ENCODE results near the gene S100A4. TPM values are rescaled to one million over a fixed set of nuclear protein-coding genes. Genes with fewer than 3 reads are reported as not detected.

Gene S100A4
- total RNA-seq, 6 experiments from 2014 or later = 7.6 to 21.6 (median 14.0) TPM

GRCh38 chr1:153556348-153556747 lies 10.7 kb upstream of the S100A4 start:
- intact Hi-C loops (cut with DNase I) = no loop called here
- 83% methylated on average over 1 of the region's 1 CpG for WGBS (ENCODE audit: insufficient coverage, low coverage, low lambda C conversion rate, missing lambda C conversion rate)
- Histone ChIP-seq H3K36me3 (no peaks in the 10 kb centered on the region), H3K27ac (no peak overlapping the region), H3K9me3 (no peaks in the 10 kb centered on the region), H3K27me3 (no peaks in the 10 kb centered on the region), H3K4me1 (no peaks in the 10 kb centered on the region), H3K4me3 (no peak overlapping the region)
- DNase-seq (no peak), ATAC-seq (no peak)
- TF ChIP-seq POLR2A (IDR thresholded peaks at IDR 0.05) (no peak), CTCF (IDR thresholded peaks at IDR 0.05) (no peak)

GRCh38 chr1:153553830-153554541 lies 8.4 kb upstream of the S100A4 start:
- Histone ChIP-seq H3K4me1 (no peaks in the 10 kb centered on the region), H3K4me3 (no peak overlapping the region), H3K36me3 (no peaks in the 10 kb centered on the region), H3K9me3 (no peaks in the 10 kb centered on the region), H3K27ac (no peak overlapping the region), H3K27me3 (no peaks in the 10 kb centered on the region)
- WGBS (ENCODE audit: insufficient coverage, low coverage, low lambda C conversion rate, missing lambda C conversion rate) = 56% methylated on average over 2 of the region's 2 CpGs
- DNase-seq = no peak
- intact Hi-C loops (cut with DNase I) = no loop called here
- peak in 1 of 4 donors; percentile 25 for ATAC-seq
- TF ChIP-seq POLR2A (IDR thresholded peaks at IDR 0.05) (no peak), CTCF (IDR thresholded peaks at IDR 0.05) (no peak)

- Histone ChIP-seq H3K4me1 (no peaks in the 10 kb centered on the region), H3K4me3 (no peak overlapping the region), H3K27ac (no peak overlapping the region), H3K36me3 (no peaks in the 10 kb centered on the region), H3K27me3 (no peaks in the 10 kb centered on the region), H3K9me3 (no peaks in the 10 kb centered on the region)
- WGBS (ENCODE audit: insufficient coverage, low coverage, low lambda C conversion rate, missing lambda C conversion rate) = 94% methylated on average over 3 of the region's 12 CpGs
- DNase-seq (no peak), ATAC-seq (no peak)
- no peak for TF ChIP-seq POLR2A (IDR thresholded peaks at IDR 0.05)
- no peak for TF ChIP-seq CTCF (IDR thresholded peaks at IDR 0.05)
- intact Hi-C loops (cut with DNase I) = no loop called here
These were observed 7.5 kb upstream of the S100A4 start for GRCh38 chr1:153553096-153553495.

GRCh38 chr1:153552335-153552734 lies 6.7 kb upstream of the S100A4 start:
- 80% methylated on average over 4 of the region's 8 CpGs for WGBS (ENCODE audit: insufficient coverage, low coverage, low lambda C conversion rate, missing lambda C conversion rate)
- Histone ChIP-seq H3K9me3 (no peaks in the 10 kb centered on the region), H3K27ac (no peak overlapping the region)

More at GRCh38 chr1:153552335-153552734, 6.7 kb upstream of the S100A4 start:
- TF ChIP-seq CTCF (IDR thresholded peaks at IDR 0.05) (no peak), POLR2A (IDR thresholded peaks at IDR 0.05) (no peak)
- Histone ChIP-seq H3K27me3 (no peaks in the 10 kb centered on the region), H3K4me1 (no peaks in the 10 kb centered on the region), H3K4me3 (no peak overlapping the region), H3K36me3 (no peaks in the 10 kb centered on the region)
- no peak for DNase-seq
- no peak for ATAC-seq
- intact Hi-C loops (cut with DNase I) = no loop called here
